Measurements from ENCODE around the gene GPT2.

Gene GPT2

GRCh38 chr16:46897471-46897870 is 13.3 kb downstream of the GPT2 start:
- no peak for DNase-seq

- no peak for DNase-seq
These were observed 13.8 kb downstream of the GPT2 start for GRCh38 chr16:46898006-46898405.

DNA sequence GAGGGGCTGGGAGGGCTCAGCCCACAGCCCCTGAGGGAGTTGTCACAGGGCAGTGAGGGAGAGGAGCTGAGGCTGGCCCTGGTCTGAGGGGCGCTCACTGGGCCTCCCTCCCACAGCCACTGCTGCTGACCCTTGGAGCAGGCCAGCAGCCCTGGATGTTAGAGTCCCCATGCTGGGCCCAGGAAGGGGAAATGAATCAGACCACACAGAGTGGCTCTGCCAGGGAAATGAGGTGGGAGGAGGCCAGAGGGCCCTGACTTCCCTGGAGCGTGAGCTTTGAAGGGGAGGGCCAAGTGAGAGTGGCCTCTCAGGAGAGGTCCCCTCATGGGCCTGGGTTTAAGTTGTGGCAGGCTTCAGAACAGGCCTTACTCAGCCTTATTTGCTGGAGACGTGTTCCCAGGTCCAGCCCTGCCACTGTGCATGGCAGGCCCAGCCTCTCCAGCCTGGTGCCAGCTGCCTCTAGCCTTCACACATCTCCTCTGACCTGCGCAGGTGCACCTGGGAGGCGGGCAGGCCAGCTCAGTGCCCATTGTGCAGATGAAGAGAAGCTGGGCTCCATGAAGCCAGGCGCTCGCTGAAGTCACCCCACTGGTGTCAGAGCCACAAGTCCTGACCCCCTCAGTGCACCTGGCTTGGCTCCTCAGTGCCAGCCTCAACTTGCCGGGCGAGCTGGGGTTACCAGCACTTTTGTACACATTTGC is 15.4 kb downstream of the GPT2 start:
- DNase-seq, result no peak

DNA sequence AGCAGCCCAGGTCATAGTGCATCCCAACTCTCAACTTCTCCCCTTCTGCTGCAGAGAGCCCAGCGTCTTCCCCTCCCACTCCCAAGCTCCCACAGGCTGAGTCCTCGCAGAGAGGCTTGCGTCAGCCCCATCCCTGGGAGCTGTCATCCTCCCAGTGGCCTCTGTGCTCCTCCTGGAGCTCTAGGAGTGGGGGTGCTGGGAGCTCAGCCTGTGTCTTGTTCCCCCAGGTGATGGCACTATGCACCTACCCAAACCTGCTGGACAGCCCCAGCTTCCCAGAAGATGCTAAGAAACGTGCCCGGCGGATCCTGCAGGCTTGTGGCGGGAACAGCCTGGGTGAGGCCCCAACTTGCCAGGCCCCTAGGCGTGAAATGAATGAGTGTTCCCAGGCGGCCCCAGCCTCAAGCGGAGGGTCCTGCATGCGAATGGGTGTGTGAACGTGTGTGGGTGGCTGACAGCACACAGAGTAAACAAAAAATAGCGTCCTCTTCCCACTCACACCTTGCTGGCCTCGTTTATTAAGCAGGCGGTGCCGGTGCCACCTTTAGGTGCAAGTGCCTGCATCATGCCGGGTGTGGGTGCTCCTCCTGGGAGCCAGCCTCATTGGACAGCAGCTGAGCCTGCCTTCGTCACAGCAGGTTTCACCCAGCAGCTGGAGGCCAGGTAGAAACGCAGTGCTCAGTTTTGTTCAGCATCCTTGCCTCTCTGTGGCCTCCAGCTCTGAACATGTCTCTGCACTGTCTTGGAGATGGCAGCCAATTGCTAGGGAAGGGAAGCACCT is 16.5 kb downstream of the GPT2 start:
- no peak for DNase-seq

GRCh38 chr16:46901709-46902108 is 17.5 kb downstream of the GPT2 start:
- DNase-seq, result no peak

DNA sequence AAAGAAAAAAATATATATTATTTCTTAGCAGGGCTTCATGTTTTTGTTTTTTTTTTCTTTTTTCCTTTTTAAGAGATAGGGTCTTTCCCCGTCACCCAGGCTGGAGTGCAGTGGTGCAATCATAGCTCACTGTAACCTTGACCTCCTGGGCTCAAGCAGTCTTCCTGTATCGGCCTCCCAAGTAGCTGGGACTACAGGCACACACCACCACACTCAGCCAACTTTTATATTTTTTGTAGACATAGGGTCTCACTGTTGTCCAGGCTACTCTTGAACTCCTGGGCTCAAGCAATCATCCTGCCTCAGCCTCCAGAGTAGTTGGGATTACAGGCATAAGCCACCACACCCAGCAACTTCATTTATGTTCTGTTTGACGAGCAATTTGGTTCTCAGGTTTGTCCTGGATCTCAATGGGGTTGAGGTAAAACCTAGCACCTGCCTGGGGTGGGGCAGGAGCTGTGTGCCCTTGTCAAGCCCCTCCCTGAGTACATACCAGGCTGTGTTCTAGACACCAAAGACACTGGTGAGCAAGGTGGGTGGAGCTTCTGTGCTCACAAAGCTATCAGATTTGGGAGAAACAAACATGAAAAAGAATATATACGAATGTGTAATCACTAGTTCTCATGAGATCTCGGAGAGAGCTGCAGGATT is 19.2 kb downstream of the GPT2 start:
- no peak for DNase-seq

GRCh38 chr16:46904471-46904870 is 20.3 kb downstream of the GPT2 start:
- DNase-seq, result no peak

DNA sequence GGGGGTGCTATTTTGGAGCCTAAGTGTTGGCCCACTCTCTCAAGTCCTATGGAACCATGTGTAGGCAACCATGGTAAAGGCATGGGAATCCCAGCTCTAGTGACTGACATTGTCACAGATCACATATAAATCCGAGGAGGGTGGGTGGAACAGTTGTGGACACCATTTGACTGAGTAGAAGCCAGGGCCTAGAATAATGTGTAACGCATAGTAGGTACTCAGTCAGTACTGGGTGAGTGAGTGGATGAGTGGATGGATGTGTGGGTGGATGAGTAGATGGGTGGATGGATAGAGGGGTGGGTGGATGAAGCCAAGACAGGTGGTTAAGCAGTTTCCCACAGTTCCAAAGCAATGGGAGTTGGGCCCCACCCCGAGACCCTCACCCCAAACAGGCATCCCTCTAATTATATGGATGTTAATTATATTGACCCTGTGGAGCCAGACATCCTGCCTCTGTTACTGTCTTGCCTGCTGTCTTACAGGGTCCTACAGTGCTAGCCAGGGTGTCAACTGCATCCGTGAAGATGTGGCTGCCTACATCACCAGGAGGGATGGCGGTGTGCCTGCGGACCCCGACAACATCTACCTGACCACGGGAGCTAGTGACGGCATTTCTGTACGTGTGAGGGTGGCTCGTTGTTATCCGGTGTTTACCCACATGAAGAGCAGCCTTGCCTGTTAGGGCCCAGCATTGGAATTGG is 22.3 kb downstream of the GPT2 start:
- no peak for DNase-seq

DNA sequence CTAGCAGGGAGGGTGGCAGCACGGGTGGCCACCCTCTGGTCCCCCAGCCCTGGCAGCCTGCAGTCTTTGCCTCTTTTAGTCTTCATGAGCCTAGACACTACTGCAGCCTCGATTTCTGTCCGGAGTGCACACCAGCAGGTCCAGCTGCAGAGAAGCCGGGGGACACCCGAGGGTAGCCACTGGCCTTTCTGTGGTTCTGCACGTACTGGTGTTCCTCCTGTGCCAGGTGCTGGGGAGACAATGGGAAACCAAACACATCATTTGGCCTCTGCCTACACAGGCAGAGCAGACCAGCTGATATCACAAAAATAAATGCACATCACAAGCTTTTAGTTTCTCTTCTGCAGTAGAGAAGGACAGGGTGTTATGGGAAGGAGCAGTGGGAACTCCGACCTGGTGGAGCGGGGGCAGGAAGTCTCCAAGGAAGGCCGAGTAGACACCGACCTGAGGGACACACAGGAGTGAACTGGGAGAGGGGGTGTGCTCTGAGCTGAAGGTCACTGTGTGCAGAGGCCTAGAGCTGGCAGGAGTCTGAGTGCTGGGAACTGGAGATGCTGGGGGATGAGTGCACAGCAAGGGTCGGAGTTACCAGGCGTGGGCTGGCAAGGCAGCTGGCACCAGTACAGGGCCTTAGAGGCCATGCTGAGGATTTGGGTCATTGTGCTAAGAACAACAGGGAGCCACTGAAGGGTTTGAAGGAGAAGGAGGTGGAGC is 23.1 kb downstream of the GPT2 start:
- no peak for DNase-seq

DNA sequence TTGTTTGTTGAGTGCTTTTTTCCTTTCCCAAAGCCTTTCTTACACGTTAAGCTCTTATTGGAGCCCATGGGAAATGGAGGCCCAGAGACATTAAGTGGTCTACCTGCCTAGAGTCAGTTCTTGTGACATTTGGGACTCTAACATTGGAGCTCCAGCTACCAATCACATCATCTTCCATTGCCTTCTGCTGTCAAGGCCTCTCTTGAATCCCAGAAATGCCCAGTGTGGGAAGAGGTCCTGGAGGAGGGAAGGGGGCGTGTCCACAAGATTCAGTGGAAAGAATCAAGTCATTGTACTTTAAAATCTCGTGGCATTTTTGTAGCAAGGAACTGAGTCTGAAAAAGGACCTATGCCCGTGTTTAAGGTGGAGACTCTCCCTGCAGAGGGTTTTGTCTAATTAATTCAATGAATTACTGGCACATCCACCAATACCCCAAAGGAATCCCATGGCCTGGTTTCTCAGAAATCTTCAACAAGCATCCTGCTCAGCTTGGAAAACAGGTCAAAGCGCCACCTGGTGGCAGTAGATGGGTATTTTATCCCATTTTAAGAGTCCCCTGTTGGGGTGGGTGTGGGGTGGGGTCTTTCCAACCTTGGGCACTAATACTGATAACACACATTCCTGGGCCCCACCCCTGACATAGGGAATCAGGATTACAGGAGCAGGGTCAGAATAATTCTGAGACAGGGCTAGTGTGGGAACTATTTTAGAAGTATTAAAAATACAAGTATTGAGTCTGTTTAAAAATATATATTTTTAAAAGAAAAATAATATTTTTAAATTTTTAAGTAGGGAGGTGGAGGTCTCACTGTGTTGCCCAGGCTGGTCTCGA is 24.6 kb downstream of the GPT2 start:
- peak; percentile 36 to 37 for DNase-seq

DNA sequence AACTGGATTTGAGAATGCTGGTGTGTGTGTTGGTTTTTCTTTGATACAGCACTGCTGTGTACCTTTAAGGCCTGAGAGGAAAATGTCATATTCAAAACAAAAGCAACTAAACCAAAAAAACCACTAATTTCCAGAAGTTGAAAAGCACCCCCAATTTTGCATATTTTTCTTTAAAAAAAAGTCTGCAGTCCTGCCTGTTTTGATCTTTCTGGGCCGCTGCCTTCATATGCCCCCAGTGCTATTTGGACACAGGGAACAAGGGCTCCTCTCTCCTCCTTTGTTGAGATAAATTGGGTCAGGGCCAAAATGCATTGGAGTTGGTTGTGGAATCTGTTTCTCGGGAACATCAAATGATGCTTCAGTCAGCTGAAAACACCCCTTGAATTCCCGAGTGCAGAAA is 26.9 kb downstream of the GPT2 start:
- DNase-seq, result no peak

- DNase-seq, result no peak
These were observed 27.5 kb downstream of the GPT2 start for GRCh38 chr16:46911650-46912049.

DNA sequence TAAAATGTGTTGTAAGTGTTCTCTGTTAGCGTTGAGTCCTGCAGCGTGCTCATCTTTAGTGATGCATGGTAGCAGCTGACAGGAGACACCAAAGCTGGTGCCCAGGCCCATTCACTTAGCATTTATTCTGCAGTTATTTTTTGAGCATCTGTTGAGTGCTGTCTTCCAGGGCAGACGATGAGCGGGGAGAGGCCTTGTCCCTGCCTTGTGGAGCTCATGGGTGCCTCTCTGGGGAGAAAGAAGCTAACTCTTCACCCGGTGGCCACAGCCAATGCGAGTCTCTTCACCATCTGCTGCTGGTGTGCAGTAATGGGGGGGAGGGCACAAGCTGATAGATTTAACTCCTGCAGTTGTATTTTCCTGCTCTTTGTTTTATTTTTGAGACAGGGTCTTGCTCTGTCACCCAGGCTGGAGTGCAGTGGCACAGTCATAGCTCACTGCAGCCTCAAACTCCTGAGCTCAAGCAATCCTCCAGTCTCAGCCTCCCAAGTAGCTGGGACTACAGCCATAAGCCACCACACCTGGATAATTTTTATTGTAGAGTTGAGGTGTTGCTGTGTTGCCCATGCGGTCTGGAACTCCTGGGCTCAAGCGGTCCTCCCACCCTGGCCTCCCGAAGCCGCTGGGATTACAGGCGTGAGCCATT is 30.5 kb downstream of the GPT2 start:
- no peak for DNase-seq

DNA sequence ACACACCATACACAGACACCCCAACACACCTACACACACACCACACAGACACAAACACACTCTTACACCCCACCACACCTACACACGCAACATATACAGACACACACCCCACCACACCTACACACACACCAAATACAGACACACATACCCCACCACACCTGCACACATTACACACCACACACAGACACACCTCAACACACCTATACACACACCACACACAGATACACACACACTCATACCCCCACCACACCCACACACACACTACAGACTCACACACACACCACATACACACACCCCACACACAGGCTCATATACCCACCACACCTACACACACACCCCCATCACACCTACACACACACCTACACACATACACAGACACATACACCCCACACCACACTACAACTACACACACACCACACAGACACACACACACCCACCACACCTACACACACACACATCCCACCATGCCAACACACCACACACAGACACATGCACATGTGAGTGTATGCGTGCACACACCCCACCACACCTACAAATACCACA is 31.4 kb downstream of the GPT2 start:
- DNase-seq, result no peak

- no peak for DNase-seq
These were observed 32.8 kb downstream of the GPT2 start for GRCh38 chr16:46916980-46917379.

GRCh38 chr16:46918400-46918799 is 34.2 kb downstream of the GPT2 start:
- DNase-seq, result no peak

GRCh38 chr16:46918905-46919792 is 35.0 kb downstream of the GPT2 start:
- DNase-seq, result no peak

DNA sequence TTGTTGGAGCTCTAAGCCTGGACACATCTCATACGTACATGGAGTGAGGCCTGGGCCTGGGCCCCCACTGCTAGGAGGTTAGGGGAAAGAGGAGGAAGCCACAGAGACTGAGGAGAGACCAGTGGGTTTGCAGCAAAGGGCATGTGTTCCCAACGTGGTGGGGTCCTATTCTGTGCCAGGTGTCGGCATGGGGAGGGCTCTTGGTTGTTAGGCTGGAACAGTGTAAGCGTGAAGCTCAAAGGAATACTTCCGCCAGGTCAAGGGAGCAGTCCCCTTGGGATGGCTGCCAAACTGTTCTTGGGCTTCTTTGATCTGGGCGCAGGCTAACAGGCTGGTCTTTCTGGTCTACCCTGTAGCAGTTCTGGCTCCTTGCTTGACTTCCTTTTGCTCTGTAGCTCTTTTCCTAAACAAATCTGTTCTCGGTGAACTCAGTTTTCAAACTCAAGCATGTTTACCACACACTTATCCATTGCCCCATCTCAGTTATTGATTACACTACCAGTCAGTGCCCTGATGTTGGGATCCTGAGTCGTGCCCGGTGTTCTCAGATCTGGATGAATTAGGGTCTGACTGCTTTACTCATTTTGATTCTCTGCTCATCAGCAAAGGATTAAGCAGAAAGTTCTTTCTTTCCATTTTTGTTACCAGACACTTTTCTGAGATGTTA is 36.4 kb downstream of the GPT2 start:
- DNase-seq, result no peak

GRCh38 chr16:46922239-46922638 is 38.1 kb downstream of the GPT2 start:
- no peak for DNase-seq

Measured in NCI-H2081 (cell line).